ENCODE results near the gene PYGB. TPM values are rescaled to one million over a fixed set of nuclear protein-coding genes. Genes with fewer than 3 reads are reported as not detected.

The PYGB gene
- total RNA-seq, 1 experiment from 2014 or later, result 220 TPM

GRCh38 chr20:25283221-25283951 lies 35.5 kb downstream of the PYGB start:
- no peak for TF ChIP-seq POLR2AphosphoS5 (IDR thresholded peaks at IDR 0.05; ENCODE audit: low read depth, low read length)
- no peak for TF ChIP-seq CTCF (IDR thresholded peaks at IDR 0.05)
- no peak for TF ChIP-seq TCF7L2 (IDR thresholded peaks at IDR 0.05; ENCODE audit: low read depth, low read length)
- no peak for TF ChIP-seq REST (IDR thresholded peaks at IDR 0.05; ENCODE audit: insufficient read depth in 1 of 2, low read depth in 2 of 2, low read length in 1 of 2)
- TF ChIP-seq SIN3A (IDR thresholded peaks at IDR 0.05; ENCODE audit: borderline replicate concordance, insufficient read depth, low read depth, low read length), result no peak
- H3K27me3 ChIP-seq (ENCODE audit: control insufficient read depth, insufficient read depth, low read length), result no peaks in the 10 kb centered on the region
- peaks cover 32% of the 10 kb centered on the region for H3K36me3 ChIP-seq (ENCODE audit: control insufficient read depth, insufficient read depth, low read length)
- no peak overlapping the region for H3K4me3 ChIP-seq (ENCODE audit: low read depth in 2 of 2, low read length in 2 of 2)
- in situ Hi-C loops (cut with HindIII; ENCODE audit: low pct_unique_long_range_greater_than_20kb, low sequenced_read_pairs), result no loop called here
- H3K4me1 ChIP-seq (ENCODE audit: control insufficient read depth, insufficient read depth, low read length), result peaks cover 7% of the 10 kb centered on the region; the same call in 1 of the 2 replicates
- no peak overlapping the region for H3K27ac ChIP-seq (ENCODE audit: low read length)
- no TSS peak for BruUV-seq (replicated peaks)
- CTCF ChIA-PET, result no interaction called here
- ATAC-seq, result 0 out of 2 replicates have a peak, but pooled peaks have one; percentile 10
- POLR2A ChIA-PET, result no interaction called here
- H3K9me3 ChIP-seq (ENCODE audit: control insufficient read depth, insufficient read depth, low read depth, low read length), result no peaks in the 10 kb centered on the region
- DNase-seq (ENCODE audit: low read depth, low spot score), result no peak
- intact Hi-C loops (cut with micrococcal nuclease; ENCODE audit: unreplicated experiment), result no loop called here

- no TSS peak for BruUV-seq (replicated peaks)
- peaks cover 25% of the 10 kb centered on the region for H3K36me3 ChIP-seq (ENCODE audit: control insufficient read depth, insufficient read depth, low read length)
- H3K4me3 ChIP-seq (ENCODE audit: low read depth in 2 of 2, low read length in 2 of 2), result no peak overlapping the region
- ChIA-PET CTCF (no interaction called here), POLR2A (no interaction called here)
- H3K4me1 ChIP-seq (ENCODE audit: control insufficient read depth, insufficient read depth, low read length), result peaks cover 4% of the 10 kb centered on the region; the same call in 1 of the 2 replicates
- no peak for DNase-seq (ENCODE audit: low read depth, low spot score)
- H3K9me3 ChIP-seq (ENCODE audit: control insufficient read depth, insufficient read depth, low read depth, low read length), result no peaks in the 10 kb centered on the region
- ATAC-seq, result no peak
- H3K27me3 ChIP-seq (ENCODE audit: control insufficient read depth, insufficient read depth, low read length), result no peaks in the 10 kb centered on the region
- in situ Hi-C loops (cut with HindIII; ENCODE audit: low pct_unique_long_range_greater_than_20kb, low sequenced_read_pairs), result no loop called here
- H3K27ac ChIP-seq (ENCODE audit: low read length), result no peak overlapping the region
- TF ChIP-seq CTCF (IDR thresholded peaks at IDR 0.05) (no peak), REST (IDR thresholded peaks at IDR 0.05; ENCODE audit: insufficient read depth in 1 of 2, low read depth in 2 of 2, low read length in 1 of 2) (no peak), TCF7L2 (IDR thresholded peaks at IDR 0.05; ENCODE audit: low read depth, low read length) (no peak), SIN3A (IDR thresholded peaks at IDR 0.05; ENCODE audit: borderline replicate concordance, insufficient read depth, low read depth, low read length) (no peak), POLR2AphosphoS5 (IDR thresholded peaks at IDR 0.05; ENCODE audit: low read depth, low read length) (no peak)
- intact Hi-C loops (cut with micrococcal nuclease; ENCODE audit: unreplicated experiment), result no loop called here
These were observed 36.3 kb downstream of the PYGB start for GRCh38 chr20:25284131-25284601.

Measured in Panc1 (cell line).